ENCODE measurements around the gene RTTN.
A peak's percentile ranks its signal among the peaks of the same experiment; 100 is the strongest.
"Not testable (repeated sequence)": the region's sequence is repeated elsewhere in the genome, so short reads cannot be mapped to it uniquely, and the experiment has no call there.

RTTN gene

GRCh38 chr18:70110678-70111077, 94.8 kb downstream of the RTTN start:
- Mint-ChIP-seq H3K9me3 (no peaks in the 10 kb centered on the region), H3K27ac (no peak overlapping the region), H3K4me3 (no peak overlapping the region), H3K4me1 (no peaks in the 10 kb centered on the region), H3K36me3 (ENCODE audit: low read depth) (peaks cover 79% of the 10 kb centered on the region), H3K27me3 (ENCODE audit: low read depth, poor library complexity) (no peaks in the 10 kb centered on the region)
- no peak for TF ChIP-seq CTCF (IDR thresholded peaks at IDR 0.05)
- no peak for DNase-seq

GRCh38 chr18:70107091-70107490, 98.4 kb downstream of the RTTN start:
- Mint-ChIP-seq H3K27ac (peak overlapping the region; percentile 23), H3K27me3 (ENCODE audit: low read depth, poor library complexity) (peaks cover 2% of the 10 kb centered on the region), H3K4me1 (no peaks in the 10 kb centered on the region), H3K4me3 (no peak overlapping the region), H3K36me3 (ENCODE audit: low read depth) (peaks cover 95% of the 10 kb centered on the region), H3K9me3 (peaks cover 34% of the 10 kb centered on the region)
- no peak for TF ChIP-seq CTCF (IDR thresholded peaks at IDR 0.05)
- no peak for DNase-seq

- Mint-ChIP-seq H3K36me3 (ENCODE audit: low read depth) (peaks cover 96% of the 10 kb centered on the region), H3K9me3 (peaks cover 73% of the 10 kb centered on the region)
- not testable (repeated sequence) for H3K27me3 Mint-ChIP-seq (ENCODE audit: low read depth, poor library complexity); H3K4me1 Mint-ChIP-seq; H3K27ac Mint-ChIP-seq; H3K4me3 Mint-ChIP-seq; DNase-seq
These were observed 102.6 kb downstream of the RTTN start for GRCh38 chr18:70102854-70103253.

GRCh38 chr18:70089858-70090257, 115.6 kb downstream of the RTTN start:
- no peak for DNase-seq
- H3K27me3 Mint-ChIP-seq (ENCODE audit: low read depth, poor library complexity) = no peaks in the 10 kb centered on the region
- peaks cover 16% of the 10 kb centered on the region for H3K9me3 Mint-ChIP-seq
- TF ChIP-seq CTCF (IDR thresholded peaks at IDR 0.05) = no peak
- no peak overlapping the region for H3K4me3 Mint-ChIP-seq
- no peak overlapping the region for H3K27ac Mint-ChIP-seq
- peaks cover 49% of the 10 kb centered on the region for H3K36me3 Mint-ChIP-seq (ENCODE audit: low read depth)
- no peaks in the 10 kb centered on the region for H3K4me1 Mint-ChIP-seq

GRCh38 chr18:70086085-70086484, 119.4 kb downstream of the RTTN start:
- peaks cover 30% of the 10 kb centered on the region for H3K36me3 Mint-ChIP-seq (ENCODE audit: low read depth)
- no peaks in the 10 kb centered on the region for H3K4me1 Mint-ChIP-seq
- H3K9me3 Mint-ChIP-seq = no peaks in the 10 kb centered on the region
- TF ChIP-seq CTCF (IDR thresholded peaks at IDR 0.05) = no peak
- no peak overlapping the region for H3K27ac Mint-ChIP-seq
- DNase-seq = no peak
- no peak overlapping the region for H3K4me3 Mint-ChIP-seq
- H3K27me3 Mint-ChIP-seq (ENCODE audit: low read depth, poor library complexity) = no peaks in the 10 kb centered on the region

GRCh38 chr18:70085641-70086040, 119.8 kb downstream of the RTTN start:
- DNase-seq = no peak
- TF ChIP-seq CTCF (IDR thresholded peaks at IDR 0.05) = no peak
- H3K27ac Mint-ChIP-seq = no peak overlapping the region
- H3K27me3 Mint-ChIP-seq (ENCODE audit: low read depth, poor library complexity) = no peaks in the 10 kb centered on the region
- peaks cover 30% of the 10 kb centered on the region for H3K36me3 Mint-ChIP-seq (ENCODE audit: low read depth)
- H3K4me3 Mint-ChIP-seq = no peak overlapping the region
- no peaks in the 10 kb centered on the region for H3K4me1 Mint-ChIP-seq
- peaks cover under 1% of the 10 kb centered on the region for H3K9me3 Mint-ChIP-seq
